DMS79 (cell line): ENCODE results near the gene ZC2HC1B.
"Not testable (repeated sequence)": the region's sequence is repeated elsewhere in the genome, so short reads cannot be mapped to it uniquely, and the experiment has no call there.

Source experiments
- DNase-seq: peaks from one replicate; lab custom pipeline; 2025; lab: John Stamatoyannopoulos, UW

ZC2HC1B gene

GRCh38 chr6:143864234-143864633, at the start of gene ZC2HC1B:
Gene ZC2HC1B (plus strand): TSS chr6:143864474. CDS start chr6:143864540, 66 bp downstream.
- no peak for DNase-seq

GRCh38 chr6:143817621-143818020, 46.7 kb upstream of the ZC2HC1B start:
- no peak for DNase-seq

- DNase-seq: no peak
Measured at GRCh38 chr6:143821359-143821758, 42.9 kb upstream of the ZC2HC1B start.

- DNase-seq: no peak
Measured at GRCh38 chr6:143822584-143823024, 41.7 kb upstream of the ZC2HC1B start.

GRCh38 chr6:143823548-143823947, 40.7 kb upstream of the ZC2HC1B start:
- no peak for DNase-seq

- no peak for DNase-seq
Measured at GRCh38 chr6:143828572-143828971, 35.7 kb upstream of the ZC2HC1B start.

- no peak for DNase-seq
Measured at GRCh38 chr6:143836150-143836549, 28.1 kb upstream of the ZC2HC1B start.

GRCh38 chr6:143838395-143838794, 25.9 kb upstream of the ZC2HC1B start:
- no peak for DNase-seq

GRCh38 chr6:143839196-143839595, 25.1 kb upstream of the ZC2HC1B start:
- DNase-seq: no peak

- no peak for DNase-seq
Measured at GRCh38 chr6:143840595-143841265, 23.5 kb upstream of the ZC2HC1B start.

GRCh38 chr6:143842461-143842901, 21.8 kb upstream of the ZC2HC1B start:
- DNase-seq: no peak

GRCh38 chr6:143842902-143843676, 21.2 kb upstream of the ZC2HC1B start, which contains the start of gene LTV1:
Gene LTV1 (plus strand): TSS chr6:143843338. CDS start chr6:143843478, 140 bp downstream.
- peak; percentile 91 for DNase-seq

- DNase-seq: no peak
Measured at GRCh38 chr6:143843677-143843999, 20.6 kb upstream of the ZC2HC1B start.

GRCh38 chr6:143844006-143844405, 20.3 kb upstream of the ZC2HC1B start:
- no peak for DNase-seq

GRCh38 chr6:143845033-143845432, 19.2 kb upstream of the ZC2HC1B start:
- DNase-seq: no peak

- DNase-seq: not testable (repeated sequence)
Measured at GRCh38 chr6:143851706-143852105, 12.6 kb upstream of the ZC2HC1B start.

GRCh38 chr6:143855057-143855456, 9.2 kb upstream of the ZC2HC1B start:
- not testable (repeated sequence) for DNase-seq

GRCh38 chr6:143856762-143857161, 7.5 kb upstream of the ZC2HC1B start:
- not testable (repeated sequence) for DNase-seq

- no peak for DNase-seq
Measured at GRCh38 chr6:143857651-143858050, 6.6 kb upstream of the ZC2HC1B start.

- no peak for DNase-seq
Measured at GRCh38 chr6:143859891-143860660, 4.2 kb upstream of the ZC2HC1B start.

- DNase-seq: no peak
Measured at GRCh38 chr6:143863771-143864170, 503 bp upstream of the ZC2HC1B start.

- DNase-seq: no peak
Measured at GRCh38 chr6:143867236-143867635, 3.0 kb downstream of the ZC2HC1B start.

- DNase-seq: not testable (repeated sequence)
Measured at GRCh38 chr6:143868808-143869207, 4.5 kb downstream of the ZC2HC1B start.
